HG03558 (cell line): ENCODE data around the gene ALKBH4.
"Not testable (repeated sequence)": the region's sequence is repeated elsewhere in the genome, so short reads cannot be mapped to it uniquely, and the experiment has no call there.

ENCODE experiments used
- ATAC-seq: cut with Tn5 transposase; IDR thresholded peaks from one replicate; pipeline ENCODE4 v1.9.1; 2021; ENCODE audit warnings: moderate number of reproducible peaks; ENCODE audit not compliant: unreplicated experiment; ENCODE audit errors: extremely low read depth

ALKBH4 gene

GRCh38 chr7:102478314-102479208 is 13.9 kb upstream of the ALKBH4 start, which contains the start of gene POLR2J:
TSS of gene POLR2J (minus strand) at chr7:102478922. CDS start at chr7:102478860, 62 bp downstream.
- peak; percentile 57 for ATAC-seq

GRCh38 chr7:102474736-102475435 is 10.2 kb upstream of the ALKBH4 start:
- not testable (repeated sequence) for ATAC-seq

- not testable (repeated sequence) for ATAC-seq
Measured at GRCh38 chr7:102474116-102474515, 9.5 kb upstream of the ALKBH4 start.

GRCh38 chr7:102473271-102473991 is 8.8 kb upstream of the ALKBH4 start:
- ATAC-seq, result no peak

GRCh38 chr7:102472126-102473041 is 7.7 kb upstream of the ALKBH4 start:
- ATAC-seq, result no peak

- no peak for ATAC-seq
Measured at GRCh38 chr7:102471791-102472125, 7.1 kb upstream of the ALKBH4 start.

GRCh38 chr7:102469972-102470825 is 5.5 kb upstream of the ALKBH4 start:
- no peak for ATAC-seq

- no peak for ATAC-seq
Measured at GRCh38 chr7:102469351-102469971, 4.8 kb upstream of the ALKBH4 start.

GRCh38 chr7:102468478-102469350 is 4.1 kb upstream of the ALKBH4 start:
- ATAC-seq, result no peak

- ATAC-seq, result no peak
Measured at GRCh38 chr7:102467581-102468477, 3.2 kb upstream of the ALKBH4 start.

- no peak for ATAC-seq
Measured at GRCh38 chr7:102466097-102466496, 1.4 kb upstream of the ALKBH4 start.

GRCh38 chr7:102463841-102464576 is 654 bp downstream of the ALKBH4 start:
- no peak for ATAC-seq

GRCh38 chr7:102460467-102460866 is 4.2 kb downstream of the ALKBH4 start:
- no peak for ATAC-seq

- no peak for ATAC-seq
Measured at GRCh38 chr7:102459221-102459844, 5.3 kb downstream of the ALKBH4 start.

- ATAC-seq, result no peak
Measured at GRCh38 chr7:102457352-102457924, 7.2 kb downstream of the ALKBH4 start.
